Lower leg skin (tissue), 4 donors: ENCODE results near the gene CXCR1. TPM values are rescaled to one million over a fixed set of nuclear protein-coding genes. Genes with fewer than 3 reads are reported as not detected.
A peak's percentile ranks its signal among the peaks of the same experiment; 100 is the strongest.

Experiments used
- DNase-seq, 2 donors: peaks; one replicate each; pipeline ENCODE4 v3.0.0-alpha.2; 2019; ENCODE audit warnings: low spot score in 2 of 2
- H3K4me3 ChIP-seq: fragments of 200-600 bp; sonication (generic); 2 replicates; pipeline ENCODE4 v1.5.1; 2017; ENCODE audit warnings: mild to moderate bottlenecking, low read depth; ENCODE audit not compliant: poor library complexity, severe bottlenecking
- POLR2A ChIP-seq, 2 donors: fragments of 450-650 bp; IDR thresholded peaks; one replicate each; pipeline ENCODE4 v1.6.1; 2016 to 2017; ENCODE audit warnings: antibody characterized with exemption in 2 of 2, mild to moderate bottlenecking in 1 of 2, moderate library complexity in 1 of 2
- WGBS, 2 donors: methylation state at CpG; one replicate each; pipeline ENCODE4 v1.1.5; 2018; 5-methylcytosine and 5-hydroxymethylcytosine counted together
- intact Hi-C: fragments of 100-400 bp; cut with DNase I; formaldehyde crosslinking; loops from one replicate; pipeline ENCODE4 v1.15.0; 2023; ENCODE audit warnings: low total_unique reads
- total RNA-seq, 4 donors: library from RNA; depleted of rRNA; stranded (reverse); fragments of >200 nt; gene quantifications; one replicate each; pipeline ENCODE4 v1.1.0, GENCODE V29; 2016
- TF ChIP-seq, protein P1 (sequence below), 3 donors: fragments of 450-650 bp; IDR thresholded peaks; one replicate each; pipeline ENCODE4 v1.5.1; 2016; ENCODE audit warnings: antibody characterized with exemption in 3 of 3, mild to moderate bottlenecking in 3 of 3, moderate library complexity in 2 of 3

Gene CXCR1
- total RNA-seq, 4 donors from 2014 or later, result 0.15 to 0.46 TPM; not detected in 2

DNA sequence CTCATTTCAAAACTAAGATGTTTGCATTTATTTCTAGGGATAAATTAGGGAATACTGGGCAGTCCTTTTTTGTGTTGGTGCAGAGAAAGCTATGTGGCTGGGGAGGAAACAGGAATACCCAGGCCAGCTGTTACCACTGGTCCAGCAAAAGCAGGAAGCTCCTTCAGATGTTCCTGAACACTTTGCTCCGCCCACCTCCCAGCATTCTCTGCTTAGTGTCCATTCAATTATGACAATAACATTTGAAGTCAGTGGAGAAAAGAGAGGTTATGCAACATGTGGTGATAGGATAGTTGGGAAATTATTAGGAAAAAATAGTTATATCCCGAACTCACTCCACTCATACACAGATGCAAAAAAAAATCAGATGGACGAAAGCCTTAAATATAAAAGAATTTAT is 28.1 kb upstream of the CXCR1 start:
- intact Hi-C loops, result loop anchor here (10.0 kb wide), 1 partner anchor 160 kb away; the partner anchor contains the start of gene CATIP
- DNase-seq, result no peak
- no peak overlapping the region for H3K4me3 ChIP-seq
- TF ChIP-seq POLR2A (IDR thresholded peaks at IDR 0.05), result no peak
- TF ChIP-seq, protein P1, sequence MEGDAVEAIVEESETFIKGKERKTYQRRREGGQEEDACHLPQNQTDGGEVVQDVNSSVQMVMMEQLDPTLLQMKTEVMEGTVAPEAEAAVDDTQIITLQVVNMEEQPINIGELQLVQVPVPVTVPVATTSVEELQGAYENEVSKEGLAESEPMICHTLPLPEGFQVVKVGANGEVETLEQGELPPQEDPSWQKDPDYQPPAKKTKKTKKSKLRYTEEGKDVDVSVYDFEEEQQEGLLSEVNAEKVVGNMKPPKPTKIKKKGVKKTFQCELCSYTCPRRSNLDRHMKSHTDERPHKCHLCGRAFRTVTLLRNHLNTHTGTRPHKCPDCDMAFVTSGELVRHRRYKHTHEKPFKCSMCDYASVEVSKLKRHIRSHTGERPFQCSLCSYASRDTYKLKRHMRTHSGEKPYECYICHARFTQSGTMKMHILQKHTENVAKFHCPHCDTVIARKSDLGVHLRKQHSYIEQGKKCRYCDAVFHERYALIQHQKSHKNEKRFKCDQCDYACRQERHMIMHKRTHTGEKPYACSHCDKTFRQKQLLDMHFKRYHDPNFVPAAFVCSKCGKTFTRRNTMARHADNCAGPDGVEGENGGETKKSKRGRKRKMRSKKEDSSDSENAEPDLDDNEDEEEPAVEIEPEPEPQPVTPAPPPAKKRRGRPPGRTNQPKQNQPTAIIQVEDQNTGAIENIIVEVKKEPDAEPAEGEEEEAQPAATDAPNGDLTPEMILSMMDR (IDR thresholded peaks at IDR 0.05), result no peak
- WGBS, 2 donors, result 88% methylated on average over 3 of the region's 3 CpGs

GRCh38 chr2:218193701-218194100 is 26.9 kb upstream of the CXCR1 start:
- TF ChIP-seq, protein P1 (IDR thresholded peaks at IDR 0.05), result no peak
- no peak for TF ChIP-seq POLR2A (IDR thresholded peaks at IDR 0.05)
- WGBS, 2 donors, result 74 to 77% methylated on average over 4 of the region's 4 CpGs
- H3K4me3 ChIP-seq, result no peak overlapping the region
- intact Hi-C loops, result loop anchor here (10.0 kb wide), 1 partner anchor 161 kb away; the partner anchor contains the start of gene CATIP
- DNase-seq, result no peak

- TF ChIP-seq POLR2A (IDR thresholded peaks at IDR 0.05), result no peak
- TF ChIP-seq, protein P1 (IDR thresholded peaks at IDR 0.05), result no peak
- WGBS, 2 donors, result 53 to 71% methylated on average over 3 of the region's 3 CpGs
- no peak for DNase-seq
- no peak overlapping the region for H3K4me3 ChIP-seq
- intact Hi-C loops, result loop anchor here (10.0 kb wide), 1 partner anchor 162 kb away; the partner anchor contains the start of gene CATIP
Observed at GRCh38 chr2:218192902-218193430, 26.2 kb upstream of the CXCR1 start.

DNA sequence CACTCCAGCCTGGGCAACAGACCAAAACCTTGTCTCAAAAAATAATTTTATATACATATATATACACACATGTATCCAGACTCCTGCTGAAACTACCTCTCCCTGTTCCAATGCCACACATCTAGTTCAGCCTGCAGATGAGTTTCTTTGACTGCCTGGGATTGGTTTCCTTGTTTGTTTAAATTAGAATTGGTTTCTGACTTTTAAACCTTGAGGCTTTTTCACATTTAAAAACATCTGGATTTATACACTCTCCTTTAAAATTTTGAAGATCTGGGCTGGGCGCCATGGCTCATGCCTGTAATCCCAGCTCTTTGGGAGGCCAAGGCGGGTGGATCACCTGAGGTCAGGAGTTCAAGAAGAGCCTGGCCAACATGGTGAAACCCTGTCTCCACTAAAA is 21.8 kb upstream of the CXCR1 start:
- TF ChIP-seq, protein P1 (IDR thresholded peaks at IDR 0.05), result no peak
- TF ChIP-seq POLR2A (IDR thresholded peaks at IDR 0.05), result no peak
- WGBS, 2 donors, result 86 to 91% methylated on average over 2 of the region's 2 CpGs
- DNase-seq, result no peak
- no peak overlapping the region for H3K4me3 ChIP-seq
- intact Hi-C loops, result loop anchor here (10.0 kb wide), 1 partner anchor 76 kb away; the partner anchor contains the start of gene GPBAR1

DNA sequence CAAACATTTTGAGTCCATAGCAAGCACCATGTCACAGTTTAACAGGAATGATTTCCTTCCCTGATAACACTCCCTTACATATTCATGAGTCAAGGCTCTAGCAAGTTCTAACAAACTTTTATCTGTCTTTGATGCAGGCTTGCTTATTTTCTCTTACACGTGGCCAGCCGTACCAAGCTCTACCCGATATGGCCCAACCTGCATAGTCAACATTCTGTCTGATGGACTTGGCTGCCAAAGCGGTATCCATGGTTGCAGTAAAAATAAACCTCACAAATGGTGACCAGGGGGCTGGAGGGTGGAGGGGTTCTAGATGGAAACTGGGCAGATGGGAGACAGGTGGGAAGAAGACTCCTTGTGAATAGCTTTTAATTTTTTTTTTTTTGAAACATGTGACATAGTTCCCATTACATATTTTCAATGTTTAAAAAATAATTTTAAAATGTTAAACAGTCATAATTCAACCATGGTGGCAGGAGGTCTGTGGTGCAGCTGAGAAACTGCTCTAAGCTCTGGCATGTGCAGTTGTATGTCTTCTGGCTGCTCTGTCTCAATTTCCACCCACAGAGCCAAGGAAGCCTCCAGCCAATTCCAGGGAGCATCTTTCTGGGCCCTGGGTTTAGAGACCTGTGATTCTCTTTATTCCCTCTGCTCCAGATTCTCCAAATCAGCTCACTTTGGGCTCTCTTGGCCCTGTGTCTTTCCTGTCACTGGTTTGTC is 20.7 kb upstream of the CXCR1 start:
- intact Hi-C loops, result loop anchor here (10.0 kb wide), 1 partner anchor 77 kb away; the partner anchor contains the start of gene GPBAR1
- DNase-seq, result peak in 1 of 2 donors; percentile 65

More for the DNA sequence above, 20.7 kb upstream of the CXCR1 start:
- WGBS, 2 donors, result 34 to 36% methylated on average over 4 of the region's 4 CpGs
- TF ChIP-seq, protein P1 (IDR thresholded peaks at IDR 0.05), result no peak
- no peak for TF ChIP-seq POLR2A (IDR thresholded peaks at IDR 0.05)
- H3K4me3 ChIP-seq, result no peak overlapping the region
